Heart left ventricle (tissue), 13 donors: ENCODE measurements around the gene MINDY4.

Source experiments
- POLR2A ChIP-seq, 2 donors: fragments of 450-650 bp; IDR thresholded peaks; one replicate each; pipeline ENCODE4 v1.6.1; 2017; ENCODE audit warnings: antibody characterized with exemption in 2 of 2, mild to moderate bottlenecking in 2 of 2, moderate library complexity in 2 of 2
- TF ChIP-seq, protein P1 (sequence below), 12 donors: fragments of 200-600 bp; sonication (generic) in 4 of 12; IDR thresholded peaks; one replicate each; pipeline versions ENCODE4 v1.5.0 to v1.8.0; 2018 to 2022; ENCODE audit warnings: antibody characterized with exemption in 12 of 12, mild to moderate bottlenecking in 5 of 12
- donor health status: ischemic (EF 13 %, LVEDD 7.1; RV severe dilation, severe dysfunction).
- donor health status: DM: no; HTN: yes; CAD: no.
- donor health status: DM: no; HTN: no; CAD: no.
- donor health status: ischemic (EF 25% LVEDD 6.9; RV normal size, moderate dysfunction).
- donor health status: ischemic (EF 25% LVEDD 5.7; RV mildly dilated, moderate dysfunction).
- donor health status: ischemic (EF 35%, LVEDD 5.7; RV mildly dilated, moderate dysfunction).
- donor health status: nonischemic (EF 11% LVEDD 7.7; RV severe dilation, severe dysfunction).
- donor health status: DM: yes; HTN: yes; CAD: no.
- donor health status: PGD.
- donor health status: ischemic (EF 29% LVEDD 5.4; RV normal size, mild dysfunction).
- donor health status: nonischemic (EF 23%, LVEDD 6.1; RV moderate dilation, normal function).

DNA sequence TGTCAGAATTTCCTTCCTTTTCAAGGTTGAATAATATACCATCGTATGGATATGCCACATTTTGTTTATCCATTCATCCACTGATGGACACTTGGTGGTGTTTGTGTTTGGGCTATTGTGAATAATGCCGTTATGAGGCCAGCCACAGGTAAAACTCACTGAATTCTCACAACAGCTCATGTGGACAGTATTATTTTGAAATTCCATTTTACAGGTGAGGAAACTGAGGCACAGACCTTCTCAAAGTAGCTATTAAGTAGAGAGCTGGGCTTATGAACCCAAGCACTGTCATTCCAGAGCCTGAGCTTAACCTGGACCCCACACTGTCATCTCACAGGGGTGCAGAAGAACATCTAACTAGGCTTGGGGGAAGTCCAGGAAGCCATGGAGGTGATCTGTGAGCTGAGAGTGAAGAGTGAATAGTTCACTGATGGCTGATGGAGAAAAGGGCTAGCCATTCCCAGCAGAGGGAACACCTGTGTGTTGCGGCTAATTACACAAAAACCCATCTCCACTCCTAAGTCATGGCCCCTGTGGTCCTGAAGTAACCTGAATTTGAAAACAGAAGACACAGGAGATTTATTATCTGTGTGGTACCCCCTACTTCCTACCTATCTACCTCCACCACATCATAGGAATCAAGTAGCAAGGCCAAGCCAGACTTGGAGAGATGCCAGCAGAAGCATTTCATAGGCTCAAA is 10.6 kb upstream of the MINDY4 start:
- TF ChIP-seq, protein P1, sequence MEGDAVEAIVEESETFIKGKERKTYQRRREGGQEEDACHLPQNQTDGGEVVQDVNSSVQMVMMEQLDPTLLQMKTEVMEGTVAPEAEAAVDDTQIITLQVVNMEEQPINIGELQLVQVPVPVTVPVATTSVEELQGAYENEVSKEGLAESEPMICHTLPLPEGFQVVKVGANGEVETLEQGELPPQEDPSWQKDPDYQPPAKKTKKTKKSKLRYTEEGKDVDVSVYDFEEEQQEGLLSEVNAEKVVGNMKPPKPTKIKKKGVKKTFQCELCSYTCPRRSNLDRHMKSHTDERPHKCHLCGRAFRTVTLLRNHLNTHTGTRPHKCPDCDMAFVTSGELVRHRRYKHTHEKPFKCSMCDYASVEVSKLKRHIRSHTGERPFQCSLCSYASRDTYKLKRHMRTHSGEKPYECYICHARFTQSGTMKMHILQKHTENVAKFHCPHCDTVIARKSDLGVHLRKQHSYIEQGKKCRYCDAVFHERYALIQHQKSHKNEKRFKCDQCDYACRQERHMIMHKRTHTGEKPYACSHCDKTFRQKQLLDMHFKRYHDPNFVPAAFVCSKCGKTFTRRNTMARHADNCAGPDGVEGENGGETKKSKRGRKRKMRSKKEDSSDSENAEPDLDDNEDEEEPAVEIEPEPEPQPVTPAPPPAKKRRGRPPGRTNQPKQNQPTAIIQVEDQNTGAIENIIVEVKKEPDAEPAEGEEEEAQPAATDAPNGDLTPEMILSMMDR (IDR thresholded peaks at IDR 0.05): no peak
- no peak for TF ChIP-seq POLR2A (IDR thresholded peaks at IDR 0.05)
